Liver (tissue), 3 donors: ENCODE measurements around the gene MAPK8IP2.

Experiments used
- EGR1 ChIP-seq, 2 donors: IDR thresholded peaks; 2 replicates each; pipeline ENCODE4 v1.6.1; 2016 to 2018; ENCODE audit warnings: antibody characterized with exemption in 2 of 2, low read depth in 2 of 2
- GABPA ChIP-seq, 2 donors: IDR thresholded peaks in 1 of 2; conservative IDR thresholded peaks in 1 of 2; 2 replicates each; pipeline ENCODE4 v1.6.1; 2016; ENCODE audit warnings: antibody characterized with exemption in 2 of 2, mild to moderate bottlenecking in 1 of 2, moderate library complexity in 1 of 2
- JUND ChIP-seq, 2 donors: IDR thresholded peaks; 2 replicates each; pipeline ENCODE4 v1.6.1; 2016; ENCODE audit warnings: antibody characterized with exemption in 2 of 2
- MAX ChIP-seq: IDR thresholded peaks from 2 replicates; pipeline ENCODE4 v1.6.1; 2016; ENCODE audit warnings: antibody characterized with exemption
- RAD21 ChIP-seq, 2 donors: IDR thresholded peaks; 2 replicates each; pipeline ENCODE4 v1.6.1; 2016; ENCODE audit warnings: antibody characterized with exemption in 2 of 2, mild to moderate bottlenecking in 2 of 2
- REST ChIP-seq: IDR thresholded peaks from 2 replicates; pipeline ENCODE4 v1.6.1; 2016; ENCODE audit warnings: antibody characterized with exemption, mild to moderate bottlenecking
- TAF1 ChIP-seq: conservative IDR thresholded peaks from 2 replicates; pipeline ENCODE4 v1.6.1; 2016; ENCODE audit warnings: antibody characterized with exemption, mild to moderate bottlenecking
- YY1 ChIP-seq: IDR thresholded peaks from 2 replicates; pipeline ENCODE4 v1.6.1; 2016; ENCODE audit warnings: antibody characterized with exemption, mild to moderate bottlenecking
- ZBTB33 ChIP-seq: IDR thresholded peaks from 2 replicates; pipeline ENCODE4 v1.6.1; 2016; ENCODE audit warnings: antibody characterized with exemption
- TF ChIP-seq, protein P1 (sequence below): fragments of 150-350 bp; IDR thresholded peaks from 2 replicates; pipeline ENCODE4 v1.5.1; 2017; ENCODE audit warnings: improper control_type of control experiment, low read depth, low read length; ENCODE audit not compliant: missing input control
- donor health status: healthy.
- donor health status: healthy.

- TF ChIP-seq, protein P1, sequence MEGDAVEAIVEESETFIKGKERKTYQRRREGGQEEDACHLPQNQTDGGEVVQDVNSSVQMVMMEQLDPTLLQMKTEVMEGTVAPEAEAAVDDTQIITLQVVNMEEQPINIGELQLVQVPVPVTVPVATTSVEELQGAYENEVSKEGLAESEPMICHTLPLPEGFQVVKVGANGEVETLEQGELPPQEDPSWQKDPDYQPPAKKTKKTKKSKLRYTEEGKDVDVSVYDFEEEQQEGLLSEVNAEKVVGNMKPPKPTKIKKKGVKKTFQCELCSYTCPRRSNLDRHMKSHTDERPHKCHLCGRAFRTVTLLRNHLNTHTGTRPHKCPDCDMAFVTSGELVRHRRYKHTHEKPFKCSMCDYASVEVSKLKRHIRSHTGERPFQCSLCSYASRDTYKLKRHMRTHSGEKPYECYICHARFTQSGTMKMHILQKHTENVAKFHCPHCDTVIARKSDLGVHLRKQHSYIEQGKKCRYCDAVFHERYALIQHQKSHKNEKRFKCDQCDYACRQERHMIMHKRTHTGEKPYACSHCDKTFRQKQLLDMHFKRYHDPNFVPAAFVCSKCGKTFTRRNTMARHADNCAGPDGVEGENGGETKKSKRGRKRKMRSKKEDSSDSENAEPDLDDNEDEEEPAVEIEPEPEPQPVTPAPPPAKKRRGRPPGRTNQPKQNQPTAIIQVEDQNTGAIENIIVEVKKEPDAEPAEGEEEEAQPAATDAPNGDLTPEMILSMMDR = no peak
- TF ChIP-seq EGR1 (IDR thresholded peaks at IDR 0.05; ENCODE audit: low read depth in 2 of 2) (no peak), MAX (no peak), TAF1 (no peak), REST (no peak), GABPA (IDR thresholded peaks at IDR 0.05 in 1 of 2, conservative IDR thresholded peaks at IDR 0.05 in 1 of 2) (no peak), RAD21 (IDR thresholded peaks at IDR 0.05) (no peak), ZBTB33 (no peak), JUND (IDR thresholded peaks at IDR 0.05) (no peak), YY1 (no peak)
These were observed 19.3 kb upstream of the MAPK8IP2 start for GRCh38 chr22:50581031-50581949.
